HG03280 (cell line): ENCODE results near the gene ARL3.
"Not testable (repeated sequence)": the region's sequence is repeated elsewhere in the genome, so short reads cannot be mapped to it uniquely, and the experiment has no call there.

Source experiments
- ATAC-seq: cut with Tn5 transposase; IDR thresholded peaks from one replicate; pipeline ENCODE4 v1.9.1; 2021; ENCODE audit warnings: mild to moderate bottlenecking, moderate library complexity; ENCODE audit not compliant: unreplicated experiment

ARL3 gene

GRCh38 chr10:102705531-102705930 lies 8.7 kb downstream of the ARL3 start:
- ATAC-seq = no peak

- no peak for ATAC-seq
These were observed 9.3 kb downstream of the ARL3 start for GRCh38 chr10:102704915-102705314.

- no peak for ATAC-seq
These were observed 11.5 kb downstream of the ARL3 start for GRCh38 chr10:102702742-102703141.

GRCh38 chr10:102701796-102702195 lies 12.4 kb downstream of the ARL3 start:
- no peak for ATAC-seq

- no peak for ATAC-seq
These were observed 12.9 kb downstream of the ARL3 start for GRCh38 chr10:102701272-102701671.

GRCh38 chr10:102698894-102699293 lies 15.3 kb downstream of the ARL3 start:
- ATAC-seq = no peak

- ATAC-seq = no peak
These were observed 17.5 kb downstream of the ARL3 start for GRCh38 chr10:102696736-102697135.

- not testable (repeated sequence) for ATAC-seq
These were observed 18.8 kb downstream of the ARL3 start for GRCh38 chr10:102695401-102695800.

- ATAC-seq = no peak
These were observed 22.7 kb downstream of the ARL3 start for GRCh38 chr10:102691285-102692066.

GRCh38 chr10:102683736-102684135 lies 30.5 kb downstream of the ARL3 start:
- ATAC-seq = no peak

GRCh38 chr10:102682981-102683380 lies 31.2 kb downstream of the ARL3 start:
- no peak for ATAC-seq

- no peak for ATAC-seq
These were observed 31.8 kb downstream of the ARL3 start for GRCh38 chr10:102682416-102682815.

- ATAC-seq = no peak
These were observed 32.5 kb downstream of the ARL3 start for GRCh38 chr10:102681696-102682095.

GRCh38 chr10:102679596-102679995 lies 34.6 kb downstream of the ARL3 start:
- no peak for ATAC-seq

GRCh38 chr10:102678842-102679289 lies 35.3 kb downstream of the ARL3 start:
- ATAC-seq = no peak

- no peak for ATAC-seq
These were observed 36.2 kb downstream of the ARL3 start for GRCh38 chr10:102678068-102678400.

GRCh38 chr10:102677331-102678067 lies 36.7 kb downstream of the ARL3 start:
- ATAC-seq = no peak

- no peak for ATAC-seq
These were observed 37.5 kb downstream of the ARL3 start for GRCh38 chr10:102676534-102677315.

GRCh38 chr10:102675666-102676533 lies 38.3 kb downstream of the ARL3 start:
- ATAC-seq = no peak

- no peak for ATAC-seq
These were observed 39.1 kb downstream of the ARL3 start for GRCh38 chr10:102675011-102675665.
